UCSD-AML1 (cell line): ENCODE measurements around the gene PDZRN3.

ENCODE experiments used
- DNase-seq: peaks from one replicate; lab custom pipeline; 2025; ENCODE audit not compliant: unreplicated experiment; lab: John Stamatoyannopoulos, UW

Gene PDZRN3

GRCh38 chr3:73525591-73525990 is 99.2 kb downstream of the PDZRN3 start:
- no peak for DNase-seq

- no peak for DNase-seq
These were observed 101.1 kb downstream of the PDZRN3 start for GRCh38 chr3:73523661-73524060.

GRCh38 chr3:73521734-73522336 is 102.9 kb downstream of the PDZRN3 start:
- no peak for DNase-seq

GRCh38 chr3:73520931-73521461 is 103.7 kb downstream of the PDZRN3 start:
- DNase-seq: no peak

GRCh38 chr3:73516631-73517030 is 108.1 kb downstream of the PDZRN3 start:
- DNase-seq: no peak

GRCh38 chr3:73513260-73513659 is 111.5 kb downstream of the PDZRN3 start:
- no peak for DNase-seq

- no peak for DNase-seq
These were observed 112.9 kb downstream of the PDZRN3 start for GRCh38 chr3:73511571-73512525.

GRCh38 chr3:73510784-73511183 is 114.0 kb downstream of the PDZRN3 start:
- DNase-seq: no peak

- DNase-seq: no peak
These were observed 114.4 kb downstream of the PDZRN3 start for GRCh38 chr3:73510334-73510733.

GRCh38 chr3:73509816-73510215 is 114.9 kb downstream of the PDZRN3 start:
- DNase-seq: no peak

- no peak for DNase-seq
These were observed 115.7 kb downstream of the PDZRN3 start for GRCh38 chr3:73509066-73509465.

- peak; percentile 10 for DNase-seq
These were observed 116.3 kb downstream of the PDZRN3 start for GRCh38 chr3:73508330-73508954.

GRCh38 chr3:73504852-73505251 is 119.9 kb downstream of the PDZRN3 start:
- DNase-seq: no peak

GRCh38 chr3:73504239-73504638 is 120.5 kb downstream of the PDZRN3 start:
- no peak for DNase-seq

- DNase-seq: no peak
These were observed 121.0 kb downstream of the PDZRN3 start for GRCh38 chr3:73503781-73504180.

GRCh38 chr3:73502609-73503583 is 121.8 kb downstream of the PDZRN3 start:
- DNase-seq: peak; percentile 25

GRCh38 chr3:73500321-73500720 is 124.4 kb downstream of the PDZRN3 start:
- DNase-seq: no peak

- no peak for DNase-seq
These were observed 125.0 kb downstream of the PDZRN3 start for GRCh38 chr3:73499787-73500186.

- DNase-seq: no peak
These were observed 125.7 kb downstream of the PDZRN3 start for GRCh38 chr3:73498764-73499622.
